Gastroesophageal sphincter (tissue), 3 donors: ENCODE data around the gene IRF2.

Experiments
- POLR2A ChIP-seq, 2 donors: fragments of 450-650 bp; IDR thresholded peaks; one replicate each; pipeline ENCODE4 v1.6.1; 2017; ENCODE audit warnings: antibody characterized with exemption in 2 of 2, mild to moderate bottlenecking in 2 of 2, moderate library complexity in 1 of 2
- POLR2AphosphoS5 ChIP-seq: sonication (generic); formaldehyde crosslinking; IDR thresholded peaks from one replicate; pipeline ENCODE4 v1.6.1; 2017; ENCODE audit warnings: antibody characterized with exemption
- TF ChIP-seq, protein P1 (sequence below), 4 experiments: fragments of 200-600 bp in 2 of 4; fragments of 450-650 bp in 2 of 4; sonication (generic) in 1 of 4; IDR thresholded peaks; one replicate each; pipeline ENCODE4 v1.5.1; 2017 to 2019; ENCODE audit warnings: antibody characterized with exemption in 4 of 4, mild to moderate bottlenecking in 2 of 4, moderate library complexity in 2 of 4

DNA sequence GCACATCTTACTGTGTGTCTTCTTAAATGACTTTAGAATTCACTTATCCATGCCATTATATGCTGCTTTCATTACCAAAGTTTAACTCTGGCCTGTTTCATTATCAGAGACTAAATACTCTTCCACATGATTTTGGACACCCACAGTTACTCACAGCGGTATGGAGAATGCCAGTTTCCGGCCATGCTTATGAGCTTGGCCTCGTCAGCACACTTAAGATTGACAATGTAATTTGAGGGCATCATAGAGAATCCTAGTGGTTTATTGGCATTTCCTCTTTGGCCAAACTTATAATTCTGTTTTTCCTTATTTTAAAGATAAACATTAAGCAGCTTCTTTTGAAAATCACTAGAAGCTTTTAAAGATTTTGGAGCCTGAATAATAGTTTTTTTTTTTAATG, 104.5 kb downstream of the IRF2 start:
- no peak for TF ChIP-seq POLR2A (IDR thresholded peaks at IDR 0.05)
- TF ChIP-seq, protein P1, sequence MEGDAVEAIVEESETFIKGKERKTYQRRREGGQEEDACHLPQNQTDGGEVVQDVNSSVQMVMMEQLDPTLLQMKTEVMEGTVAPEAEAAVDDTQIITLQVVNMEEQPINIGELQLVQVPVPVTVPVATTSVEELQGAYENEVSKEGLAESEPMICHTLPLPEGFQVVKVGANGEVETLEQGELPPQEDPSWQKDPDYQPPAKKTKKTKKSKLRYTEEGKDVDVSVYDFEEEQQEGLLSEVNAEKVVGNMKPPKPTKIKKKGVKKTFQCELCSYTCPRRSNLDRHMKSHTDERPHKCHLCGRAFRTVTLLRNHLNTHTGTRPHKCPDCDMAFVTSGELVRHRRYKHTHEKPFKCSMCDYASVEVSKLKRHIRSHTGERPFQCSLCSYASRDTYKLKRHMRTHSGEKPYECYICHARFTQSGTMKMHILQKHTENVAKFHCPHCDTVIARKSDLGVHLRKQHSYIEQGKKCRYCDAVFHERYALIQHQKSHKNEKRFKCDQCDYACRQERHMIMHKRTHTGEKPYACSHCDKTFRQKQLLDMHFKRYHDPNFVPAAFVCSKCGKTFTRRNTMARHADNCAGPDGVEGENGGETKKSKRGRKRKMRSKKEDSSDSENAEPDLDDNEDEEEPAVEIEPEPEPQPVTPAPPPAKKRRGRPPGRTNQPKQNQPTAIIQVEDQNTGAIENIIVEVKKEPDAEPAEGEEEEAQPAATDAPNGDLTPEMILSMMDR (IDR thresholded peaks at IDR 0.05): no peak
- no peak for TF ChIP-seq POLR2AphosphoS5
